Natural killer cell (primary cell): ENCODE measurements around the gene RNF14. TPM values are rescaled to one million over a fixed set of nuclear protein-coding genes. Genes with fewer than 3 reads are reported as not detected.

ENCODE experiments used
- ATAC-seq, 3 donors: fragments of 150-1000 bp in 2 of 3; fragments of 200-7000 bp in 1 of 3; cut with Tn5 transposase; 1 replicate in 1 of 3; 2 replicates in 2 of 3; pipeline ENCODE4 v1.10.0; 2021; ENCODE audit warnings: mild to moderate bottlenecking in 2 of 3, moderate library complexity in 2 of 3
- DNase-seq, 2 donors: peaks; one replicate each; pipeline versions ENCODE4 v3.0.0 to v3.0.0-alpha.2; 2013 to 2021; ENCODE audit warnings: mixed read lengths in 1 of 2
- H3K27ac ChIP-seq: one replicate; pipeline ENCODE4 v1.5.1; 2013; ENCODE audit warnings: mild to moderate bottlenecking, low read length
- H3K27me3 ChIP-seq: one replicate; pipeline ENCODE4 v1.6.1; 2013; ENCODE audit warnings: low read length; ENCODE audit not compliant: control insufficient read depth, insufficient read depth
- H3K36me3 ChIP-seq: one replicate; pipeline ENCODE4 v1.6.1; 2013; ENCODE audit warnings: low read length; ENCODE audit not compliant: control insufficient read depth, insufficient read depth
- H3K4me1 ChIP-seq: one replicate; pipeline ENCODE4 v1.6.1; 2013; ENCODE audit warnings: low read length; ENCODE audit not compliant: control insufficient read depth, insufficient read depth
- H3K4me3 ChIP-seq: one replicate; pipeline ENCODE4 v1.5.1; 2013; ENCODE audit warnings: low read length
- H3K9me3 ChIP-seq: one replicate; pipeline ENCODE4 v1.6.1; 2013; ENCODE audit warnings: low read length; ENCODE audit not compliant: control insufficient read depth, insufficient read depth
- H3K27ac Mint-ChIP-seq, 2 donors: one replicate each; pipeline ENCODE4 v1.8.0; 2022; ENCODE audit warnings: mild to moderate bottlenecking in 2 of 2, mixed read lengths in 2 of 2, moderate library complexity in 1 of 2
- H3K27me3 Mint-ChIP-seq, 2 donors: one replicate each; pipeline ENCODE4 v1.8.0; 2022; ENCODE audit warnings: low read depth in 2 of 2, mixed read lengths in 2 of 2
- H3K36me3 Mint-ChIP-seq: one replicate; pipeline ENCODE4 v1.8.0; 2022; ENCODE audit warnings: mixed read lengths
- H3K4me1 Mint-ChIP-seq, 2 donors: one replicate each; pipeline ENCODE4 v1.8.0; 2022; ENCODE audit warnings: mixed read lengths in 2 of 2
- H3K4me3 Mint-ChIP-seq: one replicate; pipeline ENCODE4 v1.8.0; 2022; ENCODE audit warnings: mild to moderate bottlenecking, moderate library complexity, mixed read lengths
- H3K9me3 Mint-ChIP-seq, 2 donors: one replicate each; pipeline ENCODE4 v1.8.0; 2022; ENCODE audit warnings: mixed read lengths in 2 of 2
- WGBS: methylation state at CpG from one replicate; pipeline ENCODE4 v1.1.7; 2013; ENCODE audit warnings: missing lambda C conversion rate; ENCODE audit not compliant: insufficient coverage; 5-methylcytosine and 5-hydroxymethylcytosine counted together
- intact Hi-C: fragments of 100-400 bp; cut with micrococcal nuclease; formaldehyde crosslinking; loops from one replicate; pipeline ENCODE4 v1.14.2; 2022
- total RNA-seq, 4 donors: library from RNA; stranded (reverse); fragments of 120-200 nt in 1 of 4; gene quantifications; one replicate each; pipeline versions ENCODE4 v1.2.3 to v1.2.4, GENCODE V29; 2013 to 2022
- TF ChIP-seq, protein P1 (sequence below): fragments of 200-600 bp; IDR thresholded peaks from one replicate; pipeline ENCODE4 v1.8.0; 2022; ENCODE audit warnings: antibody characterized with exemption

RNF14 gene
- total RNA-seq, 3 donors from 2014 or later (not counting 1 experiment from before 2014, with no cell fraction given): 20.6 to 29.2 (median 21.3) TPM

- H3K4me3 Mint-ChIP-seq: no peak overlapping the region
- peaks cover 44 to 48% of the 10 kb centered on the region in 2 donors for H3K4me1 Mint-ChIP-seq
- H3K36me3 Mint-ChIP-seq: no peaks in the 10 kb centered on the region
- DNase-seq (no peak), ATAC-seq (no peak)
- TF ChIP-seq, protein P1, sequence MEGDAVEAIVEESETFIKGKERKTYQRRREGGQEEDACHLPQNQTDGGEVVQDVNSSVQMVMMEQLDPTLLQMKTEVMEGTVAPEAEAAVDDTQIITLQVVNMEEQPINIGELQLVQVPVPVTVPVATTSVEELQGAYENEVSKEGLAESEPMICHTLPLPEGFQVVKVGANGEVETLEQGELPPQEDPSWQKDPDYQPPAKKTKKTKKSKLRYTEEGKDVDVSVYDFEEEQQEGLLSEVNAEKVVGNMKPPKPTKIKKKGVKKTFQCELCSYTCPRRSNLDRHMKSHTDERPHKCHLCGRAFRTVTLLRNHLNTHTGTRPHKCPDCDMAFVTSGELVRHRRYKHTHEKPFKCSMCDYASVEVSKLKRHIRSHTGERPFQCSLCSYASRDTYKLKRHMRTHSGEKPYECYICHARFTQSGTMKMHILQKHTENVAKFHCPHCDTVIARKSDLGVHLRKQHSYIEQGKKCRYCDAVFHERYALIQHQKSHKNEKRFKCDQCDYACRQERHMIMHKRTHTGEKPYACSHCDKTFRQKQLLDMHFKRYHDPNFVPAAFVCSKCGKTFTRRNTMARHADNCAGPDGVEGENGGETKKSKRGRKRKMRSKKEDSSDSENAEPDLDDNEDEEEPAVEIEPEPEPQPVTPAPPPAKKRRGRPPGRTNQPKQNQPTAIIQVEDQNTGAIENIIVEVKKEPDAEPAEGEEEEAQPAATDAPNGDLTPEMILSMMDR: no peak
- peaks cover 0 to 2% of the 10 kb centered on the region in 2 donors for H3K9me3 Mint-ChIP-seq
- Histone ChIP-seq H3K27ac (no peak overlapping the region), H3K9me3 (peaks cover 2% of the 10 kb centered on the region), H3K27me3 (peaks cover 5% of the 10 kb centered on the region), H3K36me3 (no peaks in the 10 kb centered on the region), H3K4me1 (peaks cover 37% of the 10 kb centered on the region), H3K4me3 (no peak overlapping the region)
- H3K27me3 Mint-ChIP-seq: peaks cover 0 to 2% of the 10 kb centered on the region in 2 donors
- no peak overlapping the region for H3K27ac Mint-ChIP-seq
- intact Hi-C loops: no loop called here
- 94% methylated on average over 1 of the region's 1 CpG for WGBS
These were observed 51.3 kb downstream of the RNF14 start for GRCh38 chr5:142020122-142020659.

- peaks cover 0 to 2% of the 10 kb centered on the region in 2 donors for H3K9me3 Mint-ChIP-seq
- ATAC-seq (no peak), DNase-seq (no peak)
- intact Hi-C loops: no loop called here
- H3K9me3 ChIP-seq: peaks cover 2% of the 10 kb centered on the region
- no peak overlapping the region for H3K27ac ChIP-seq
- H3K27me3 Mint-ChIP-seq: peaks cover 0 to 2% of the 10 kb centered on the region in 2 donors
- no peak overlapping the region for H3K27ac Mint-ChIP-seq
- peaks cover 20 to 21% of the 10 kb centered on the region in 2 donors for H3K4me1 Mint-ChIP-seq
- peaks cover 5% of the 10 kb centered on the region for H3K27me3 ChIP-seq
- no peaks in the 10 kb centered on the region for H3K36me3 ChIP-seq
- 87% methylated on average over 6 of the region's 6 CpGs for WGBS
- H3K4me1 ChIP-seq: peaks cover 6% of the 10 kb centered on the region
- no peaks in the 10 kb centered on the region for H3K36me3 Mint-ChIP-seq
- H3K4me3 Mint-ChIP-seq: no peak overlapping the region
- H3K4me3 ChIP-seq: no peak overlapping the region
- TF ChIP-seq, protein P1: no peak
These were observed 54.9 kb downstream of the RNF14 start for GRCh38 chr5:142023836-142024235.

- peak overlapping the region; percentile 46 for H3K4me3 ChIP-seq
- Mint-ChIP-seq H3K27ac (peak overlapping the region; percentile 93 to 94), H3K9me3 (peaks cover 0 to 2% of the 10 kb centered on the region in 2 donors), H3K36me3 (no peaks in the 10 kb centered on the region), H3K27me3 (peaks cover 0 to 2% of the 10 kb centered on the region in 2 donors), H3K4me3 (peak overlapping the region; percentile 91), H3K4me1 (peaks cover 14 to 15% of the 10 kb centered on the region in 2 donors)
- peaks cover 5% of the 10 kb centered on the region for H3K27me3 ChIP-seq
- H3K36me3 ChIP-seq: no peaks in the 10 kb centered on the region
- under 1% methylated on average over 25 of the region's 26 CpGs for WGBS
- ATAC-seq: peak; percentile 99 to 100 (median 100)
- intact Hi-C loops: loop anchor here (1.0 kb wide), 1 partner anchor 10 kb away; no protein-coding TSS in a partner anchor
- peak; percentile 70 to 90 for DNase-seq
- peak overlapping the region; percentile 93 for H3K27ac ChIP-seq
- TF ChIP-seq, protein P1: no peak
- peaks cover 2% of the 10 kb centered on the region for H3K9me3 ChIP-seq
- H3K4me1 ChIP-seq: no peaks in the 10 kb centered on the region
These were observed 55.9 kb downstream of the RNF14 start for GRCh38 chr5:142024771-142025304.
